Activated gamma-delta T cell (primary cell): Measurements from ENCODE around the gene PASK.

Experiments
- DNase-seq: peaks from one replicate; lab custom pipeline; 2025; lab: John Stamatoyannopoulos, UW

Gene PASK

GRCh38 chr2:241126201-241126611 lies 23.1 kb downstream of the PASK start:
- no peak for DNase-seq

GRCh38 chr2:241125626-241126025 lies 23.6 kb downstream of the PASK start:
- no peak for DNase-seq

GRCh38 chr2:241123816-241124536 lies 25.3 kb downstream of the PASK start:
- DNase-seq = no peak

GRCh38 chr2:241122376-241123002 lies 26.8 kb downstream of the PASK start:
- DNase-seq = no peak

- no peak for DNase-seq
Observed at GRCh38 chr2:241121008-241121407, 28.3 kb downstream of the PASK start.

- no peak for DNase-seq
Observed at GRCh38 chr2:241120440-241120839, 28.8 kb downstream of the PASK start.

- DNase-seq = no peak
Observed at GRCh38 chr2:241118737-241119505, 30.4 kb downstream of the PASK start.

GRCh38 chr2:241116606-241117560 lies 32.4 kb downstream of the PASK start:
- no peak for DNase-seq

- no peak for DNase-seq
Observed at GRCh38 chr2:241115361-241115760, 33.9 kb downstream of the PASK start.

GRCh38 chr2:241114836-241115235 lies 34.4 kb downstream of the PASK start:
- DNase-seq = no peak

- no peak for DNase-seq
Observed at GRCh38 chr2:241112592-241112991, 36.7 kb downstream of the PASK start.

GRCh38 chr2:241112046-241112445 lies 37.2 kb downstream of the PASK start:
- DNase-seq = no peak

GRCh38 chr2:241111440-241111805 lies 37.8 kb downstream of the PASK start:
- DNase-seq = no peak

- no peak for DNase-seq
Observed at GRCh38 chr2:241110607-241111439, 38.4 kb downstream of the PASK start.

GRCh38 chr2:241110089-241110606 lies 39.1 kb downstream of the PASK start:
- no peak for DNase-seq

GRCh38 chr2:241109210-241110088 lies 39.8 kb downstream of the PASK start:
- no peak for DNase-seq

- no peak for DNase-seq
Observed at GRCh38 chr2:241108271-241109209, 40.7 kb downstream of the PASK start.

GRCh38 chr2:241107031-241107783 lies 42.1 kb downstream of the PASK start:
- no peak for DNase-seq
